Glomerular visceral epithelial cell (primary cell): ENCODE data around the gene GZF1.
A peak's percentile ranks its signal among the peaks of the same experiment; 100 is the strongest.

Experiments used
- DNase-seq: peaks from one replicate; pipeline ENCODE4 v3.0.0-alpha.2; 2016; ENCODE audit errors: extremely low spot score

The GZF1 gene

DNA sequence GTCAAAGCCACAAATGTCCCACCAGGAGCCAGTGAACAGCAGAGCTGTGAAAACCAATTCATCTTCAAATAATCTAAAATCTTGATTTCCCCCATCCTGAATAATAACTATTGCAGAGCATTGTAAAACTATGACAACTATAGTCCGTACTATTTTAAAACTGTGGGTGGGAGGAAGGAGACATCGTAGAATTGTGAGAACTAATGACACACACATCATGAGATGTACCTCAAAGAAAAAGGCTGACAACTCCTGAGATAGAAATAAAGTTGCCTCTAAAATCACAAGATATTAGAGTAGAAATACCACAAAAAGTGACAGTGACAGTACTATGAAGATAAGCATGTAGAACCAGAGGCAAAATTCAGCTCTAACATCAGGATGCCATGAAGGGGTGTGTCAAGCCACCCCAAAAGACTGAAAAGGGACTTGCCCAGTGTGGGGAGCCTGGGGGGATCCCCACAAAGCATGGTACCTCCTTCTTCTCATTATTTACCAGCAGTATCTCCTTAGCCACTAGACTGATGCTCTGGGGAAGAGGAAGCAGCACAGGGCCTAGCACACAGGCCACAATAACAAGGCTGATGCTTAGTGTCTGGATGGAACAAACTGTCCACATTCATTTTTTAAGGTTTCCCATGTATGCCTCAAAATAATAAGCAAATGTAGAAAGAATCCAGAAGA, 45.9 kb downstream of the GZF1 start:
- no peak for DNase-seq

GRCh38 chr20:23408957-23409356, 47.0 kb downstream of the GZF1 start:
- no peak for DNase-seq

- DNase-seq = no peak
Measured at GRCh38 chr20:23409800-23410199, 47.8 kb downstream of the GZF1 start.

GRCh38 chr20:23410916-23411695, 49.1 kb downstream of the GZF1 start:
- DNase-seq = no peak

- peak; percentile 6 for DNase-seq
Measured at GRCh38 chr20:23412026-23412425, 50.0 kb downstream of the GZF1 start.

GRCh38 chr20:23413862-23414422, 52.0 kb downstream of the GZF1 start:
- DNase-seq = no peak

- no peak for DNase-seq
Measured at GRCh38 chr20:23414526-23415188, 52.7 kb downstream of the GZF1 start.

DNA sequence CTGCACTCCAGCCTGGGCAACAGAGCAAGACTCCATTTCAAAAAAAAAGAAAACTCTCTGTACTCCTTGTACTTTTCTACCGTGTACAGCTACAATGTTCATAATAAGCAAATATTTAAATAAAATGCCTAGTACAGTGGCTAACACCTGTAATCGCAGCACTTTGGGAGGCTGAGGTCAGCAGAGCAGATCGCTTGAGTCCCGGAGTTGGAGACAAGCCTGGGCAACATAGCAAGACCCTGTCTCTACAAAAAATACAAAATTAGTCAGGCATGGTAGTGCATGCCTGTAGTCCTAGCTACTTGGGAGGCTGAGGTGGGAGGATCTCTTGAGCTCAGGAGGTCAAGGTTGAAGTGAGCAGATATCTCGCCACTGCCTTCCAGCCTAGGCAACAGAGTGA, 53.6 kb downstream of the GZF1 start:
- no peak for DNase-seq

DNA sequence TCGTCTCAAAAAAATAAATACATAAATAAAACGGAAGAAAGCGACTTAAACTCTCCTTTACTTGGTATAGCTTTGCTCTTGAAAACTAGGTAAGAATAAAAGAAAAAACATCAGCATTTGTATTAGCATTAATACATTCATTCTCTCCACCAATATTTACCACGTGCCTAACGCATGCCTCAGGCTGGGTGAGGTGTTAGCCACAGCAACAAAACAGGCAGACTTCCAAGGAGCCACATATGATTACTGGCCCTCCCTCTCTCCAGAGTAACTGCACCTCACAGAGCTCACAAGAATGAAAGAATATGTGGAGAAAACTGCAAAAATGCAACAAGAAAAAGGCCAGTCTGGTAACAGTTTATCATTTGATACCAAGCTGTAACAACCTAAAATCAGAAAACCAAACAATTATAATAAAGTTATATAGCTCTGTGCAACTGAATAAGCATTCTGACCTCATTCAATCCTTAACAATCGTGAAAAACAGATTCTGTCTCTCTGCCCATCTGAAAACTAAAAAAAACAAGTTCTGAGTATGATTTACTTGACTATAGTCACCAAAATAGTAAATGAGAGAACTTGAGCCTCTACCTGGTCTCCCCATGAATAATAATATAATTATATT, 54.1 kb downstream of the GZF1 start:
- peak; percentile 14 for DNase-seq

GRCh38 chr20:23417861-23418260, 55.9 kb downstream of the GZF1 start:
- no peak for DNase-seq

DNA sequence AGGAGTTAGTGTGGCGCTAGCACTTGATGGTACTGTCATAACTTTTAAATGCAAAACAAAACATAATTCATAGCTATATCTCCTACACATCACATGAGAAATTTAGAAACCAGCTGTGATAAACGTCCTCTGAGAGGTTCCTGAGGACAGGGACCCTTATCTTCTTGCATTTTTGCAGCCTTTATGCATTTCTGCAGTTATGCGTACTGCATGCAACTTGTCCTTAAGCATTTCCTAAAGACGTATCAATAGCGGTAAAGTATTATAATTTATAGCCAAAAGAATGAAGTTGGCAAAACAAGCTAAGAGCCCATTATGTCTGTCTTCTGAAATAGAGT, 57.6 kb downstream of the GZF1 start:
- DNase-seq = no peak

DNA sequence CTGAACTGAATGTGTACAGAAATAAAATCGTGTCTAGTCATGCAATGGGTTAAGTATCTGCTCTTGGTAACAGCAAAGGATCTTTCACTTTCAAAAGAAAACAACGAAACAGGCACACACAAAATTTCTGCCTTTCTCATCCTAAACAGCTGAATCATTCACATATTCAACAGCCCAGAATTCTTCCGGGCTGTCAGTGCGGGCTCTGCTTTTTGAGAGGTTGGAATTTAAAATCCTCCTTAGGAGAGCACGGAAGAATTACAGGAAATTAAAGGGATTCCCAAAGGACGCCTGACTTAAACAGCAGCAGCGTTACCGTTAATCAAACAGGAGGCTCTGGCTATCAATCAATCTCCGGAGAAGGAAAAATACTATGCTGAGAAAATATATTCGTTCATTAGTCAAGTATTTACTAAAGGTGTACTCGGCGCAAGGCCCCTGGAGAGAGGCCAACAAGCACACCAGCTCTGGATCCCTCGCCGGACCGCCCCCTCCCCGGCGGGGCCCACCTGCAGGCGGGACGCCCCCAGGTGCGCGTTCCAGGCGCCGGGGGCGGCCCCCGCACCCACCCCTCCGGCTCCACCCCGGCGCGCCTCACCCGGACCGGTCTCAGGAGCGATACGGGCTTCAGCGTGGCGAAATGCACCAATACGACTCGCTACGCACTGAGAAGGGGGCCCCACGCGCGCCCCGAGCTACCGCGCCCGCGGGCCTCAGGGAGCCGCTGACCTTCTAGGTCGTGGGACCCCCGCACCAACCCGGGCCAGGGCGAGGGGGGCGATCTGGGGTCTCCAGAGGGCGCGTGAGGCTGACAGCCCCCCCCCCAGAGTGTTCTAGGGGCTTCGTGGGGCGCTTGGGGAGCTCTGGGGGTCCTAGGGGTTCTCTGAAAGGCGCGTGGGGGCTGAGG, 58.3 kb downstream of the GZF1 start:
- DNase-seq = peak; percentile 32

DNA sequence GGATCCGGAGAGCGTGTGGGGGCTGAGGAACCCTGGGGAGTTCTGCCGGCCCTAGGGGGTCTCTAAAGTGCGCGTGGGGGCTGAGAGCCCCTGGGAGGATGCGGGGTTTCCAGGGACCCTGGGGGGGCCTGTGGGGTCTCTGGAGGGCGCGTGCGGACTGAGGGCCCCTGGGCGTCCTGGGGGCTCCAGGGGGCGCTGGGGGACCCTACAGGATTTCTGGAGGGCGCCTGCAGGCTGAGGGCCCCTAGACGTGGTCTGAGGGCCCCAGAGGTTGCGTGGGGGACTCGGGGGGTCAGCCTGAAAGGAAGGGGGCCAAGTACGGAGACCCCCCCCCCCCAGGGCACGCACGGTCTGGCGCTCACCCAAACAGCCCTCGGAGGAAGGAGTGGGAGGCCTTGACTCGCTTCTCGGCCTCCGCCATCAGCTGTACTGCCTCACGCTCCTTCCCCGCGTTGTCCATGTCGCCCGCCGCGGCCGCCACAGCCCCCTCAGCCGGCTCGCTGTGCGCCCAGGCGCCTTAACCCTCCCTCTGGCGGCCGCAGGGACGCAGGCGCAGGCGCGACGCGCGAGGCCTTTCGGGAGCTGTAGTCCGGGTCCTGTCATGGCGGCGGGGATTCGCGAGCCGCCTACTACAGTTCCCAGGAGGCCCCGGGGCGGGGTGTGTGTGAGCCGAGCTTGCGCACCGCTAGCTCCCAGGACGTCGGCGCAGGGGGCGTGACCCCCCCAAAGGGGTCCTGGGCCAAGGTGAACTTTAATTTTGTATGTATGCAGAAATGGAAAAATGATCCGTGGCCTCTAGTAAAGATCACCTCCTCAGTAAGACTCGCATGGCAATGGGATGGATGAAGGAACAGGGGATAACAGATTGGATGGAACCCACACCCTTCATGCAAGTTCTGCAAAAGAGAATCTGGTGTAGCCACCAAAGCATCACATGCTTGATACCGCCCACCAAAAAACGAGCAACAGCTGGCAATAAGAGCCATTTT, 59.3 kb downstream of the GZF1 start, which contains the start of gene NAPB:
TSS of gene NAPB (minus strand) at position 546 of the 989 bp plus-strand sequence. CDS start at position 460, 86 bp downstream.
- DNase-seq = peak; percentile 93
